Testis (tissue), 3 donors: Measurements from ENCODE around the gene FAM53A. TPM values are rescaled to one million over a fixed set of nuclear protein-coding genes. Genes with fewer than 3 reads are reported as not detected.

Experiments
- DNase-seq: peaks from one replicate; pipeline ENCODE4 v3.0.0-alpha.2; 2019
- H3K27ac ChIP-seq, 2 donors: fragments of 200-600 bp; sonication (generic); one replicate each; pipeline ENCODE4 v1.5.1; 2019
- H3K27me3 ChIP-seq: fragments of 200-600 bp; sonication (generic); one replicate; pipeline ENCODE4 v1.5.1; 2019
- H3K36me3 ChIP-seq: fragments of 200-600 bp; sonication (generic); one replicate; pipeline ENCODE4 v1.5.1; 2017; ENCODE audit warnings: low read depth; ENCODE audit errors: missing control alignments
- H3K4me1 ChIP-seq: fragments of 200-600 bp; sonication (generic); one replicate; pipeline ENCODE4 v1.5.1; 2019
- H3K4me3 ChIP-seq, 2 donors: fragments of 200-600 bp; sonication (generic); one replicate each; pipeline ENCODE4 v1.5.1; 2017 to 2019
- H3K9me3 ChIP-seq: fragments of 200-600 bp; sonication (generic); one replicate; pipeline ENCODE4 v1.5.1; 2017
- POLR2A ChIP-seq: fragments of 450-650 bp; IDR thresholded peaks from one replicate; pipeline ENCODE4 v1.6.1; 2017; ENCODE audit warnings: antibody characterized with exemption, mild to moderate bottlenecking, moderate library complexity
- WGBS, 2 donors: methylation state at CpG; one replicate each; pipeline ENCODE4 v1.1.5; 2018; 5-methylcytosine and 5-hydroxymethylcytosine counted together
- intact Hi-C: fragments of 100-400 bp; cut with DNase I; formaldehyde crosslinking; loops from one replicate; pipeline ENCODE4 v1.15.1; 2023; ENCODE audit warnings: low total_unique reads
- polyA plus RNA-seq: library from polyadenylated mRNA; stranded (reverse); fragments of 350-450 nt; fragmentation: Illumina TruSeq; extraction: RNeasy Lipid Tissue Mini Kit (QIAGEN cat#74804); gene quantifications from one replicate; pipeline ENCODE4 v1.2.3, GENCODE V29; 2014; ENCODE audit warnings: low read depth, low replicate concordance; ENCODE audit not compliant: insufficient read depth
- total RNA-seq, 2 donors: library from RNA; depleted of rRNA; stranded (reverse); fragments of >200 nt; gene quantifications; one replicate each; pipeline ENCODE4 v1.2.3, GENCODE V29; 2016
- TF ChIP-seq, protein P1 (sequence below), 3 experiments: fragments of 450-650 bp in 2 of 3; fragments of 200-600 bp in 1 of 3; sonication (generic) in 1 of 3; IDR thresholded peaks; one replicate each; pipeline ENCODE4 v1.5.1; 2016 to 2019; ENCODE audit warnings: antibody characterized with exemption in 3 of 3, mild to moderate bottlenecking in 2 of 3, moderate library complexity in 1 of 3

Gene FAM53A
- total and polyA plus RNA-seq, 3 donors from 2014 or later: 24.2 to 60.8 (median 41.3) TPM

DNA sequence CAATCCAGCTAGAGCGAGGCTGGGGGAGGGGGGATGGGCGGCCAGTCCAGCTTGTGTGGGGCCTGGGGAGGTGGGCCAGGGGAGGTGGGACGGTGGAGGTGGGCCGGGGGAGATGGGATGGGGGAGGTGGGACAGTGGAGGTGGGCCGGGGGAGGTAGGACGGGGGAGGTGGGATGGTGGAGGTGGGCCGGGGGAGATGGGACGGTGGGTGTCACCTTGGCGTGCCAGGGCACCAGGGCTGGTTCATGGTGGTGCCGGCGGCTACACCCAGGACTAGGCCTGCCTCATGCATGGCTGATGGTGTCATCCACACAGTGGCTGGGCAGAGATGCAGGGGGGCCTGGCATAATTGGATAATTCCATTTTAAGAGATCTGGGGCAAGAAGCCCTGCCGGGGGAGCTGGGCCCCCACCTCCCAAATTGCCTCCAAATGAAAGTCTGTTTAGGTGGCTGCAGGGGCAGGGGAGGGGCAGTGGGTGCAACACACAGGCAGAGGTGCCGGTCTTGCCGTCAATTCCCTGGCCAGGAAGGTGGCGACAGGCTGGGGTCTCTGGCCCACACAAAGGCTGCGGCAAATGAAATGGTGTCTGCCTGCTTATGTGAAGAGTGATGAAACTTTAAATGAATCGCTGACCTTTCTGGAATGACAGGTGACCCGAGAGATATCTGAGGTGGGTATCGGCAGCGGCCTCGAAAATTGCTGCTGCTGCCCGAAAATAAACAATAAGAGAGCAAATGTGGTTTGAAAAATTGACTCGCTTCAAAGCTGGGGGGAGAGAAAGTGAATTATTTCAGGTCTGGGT, 82.1 kb downstream of the FAM53A start:
- no peaks in the 10 kb centered on the region for H3K27me3 ChIP-seq
- intact Hi-C loops: no loop called here
- WGBS, 2 donors: 92% methylated on average over 18 to 22 of the region's 23 CpGs
- no peak for TF ChIP-seq POLR2A
- no peak for DNase-seq
- no peaks in the 10 kb centered on the region for H3K4me1 ChIP-seq
- H3K36me3 ChIP-seq: no peaks in the 10 kb centered on the region
- no peaks in the 10 kb centered on the region for H3K9me3 ChIP-seq
- H3K27ac ChIP-seq: no peak overlapping the region
- H3K4me3 ChIP-seq: no peak overlapping the region

DNA sequence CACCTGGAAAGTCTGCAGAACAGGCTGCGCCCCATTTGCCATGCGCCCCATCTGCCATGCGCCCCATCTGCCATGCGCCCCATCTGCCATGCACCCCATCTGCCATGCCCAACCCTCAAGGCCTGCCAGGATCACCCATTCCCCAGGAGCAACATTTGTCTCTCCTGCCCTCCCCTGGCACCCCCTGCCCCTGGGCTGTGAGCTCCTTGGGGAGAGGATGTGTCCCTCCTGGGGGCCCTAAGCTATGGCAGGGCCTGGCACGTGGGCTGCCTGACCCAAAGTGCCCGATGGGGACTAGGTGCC, 82.6 kb downstream of the FAM53A start:
- 99 to 100% methylated on average over 1 to 6 of the region's 6 CpGs for WGBS, 2 donors

DNA sequence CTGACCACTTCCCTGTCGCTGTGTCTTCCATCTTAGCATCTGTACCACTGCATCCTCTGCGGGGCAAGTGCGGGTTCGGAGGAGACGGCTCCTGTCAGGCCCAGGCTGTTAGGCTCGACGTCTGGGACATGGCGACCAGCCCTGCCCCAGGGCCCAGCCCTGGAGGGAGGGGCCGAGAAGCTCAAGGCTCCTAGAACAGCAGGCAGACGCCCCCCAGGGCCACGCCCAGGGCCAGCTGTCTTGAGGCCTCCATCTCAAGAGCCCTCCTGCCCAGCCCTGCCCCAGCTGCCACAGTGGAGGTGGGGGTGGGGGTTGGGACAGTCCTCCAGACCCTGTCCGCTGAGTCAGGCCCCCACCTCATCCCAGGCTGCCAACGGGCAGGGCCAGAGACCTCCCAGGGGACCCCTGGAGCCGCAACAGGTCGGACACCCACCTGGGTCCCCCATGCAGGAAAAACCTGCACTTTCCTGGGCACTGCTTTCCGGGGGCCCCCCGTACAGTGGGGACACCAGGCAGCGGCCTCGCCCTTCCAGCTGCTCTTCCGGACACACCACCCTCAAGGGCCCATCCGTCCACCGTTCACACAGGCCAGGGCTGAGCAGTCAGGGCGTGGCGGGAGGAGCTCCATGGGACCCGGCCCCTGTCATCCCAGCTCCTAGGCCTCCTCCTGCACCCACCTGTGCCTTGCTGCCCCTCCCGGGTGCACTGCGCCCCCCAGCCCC, 83.1 kb downstream of the FAM53A start:
- H3K4me3 ChIP-seq: no peak overlapping the region
- no peak overlapping the region for H3K27ac ChIP-seq
- H3K27me3 ChIP-seq: no peaks in the 10 kb centered on the region
- H3K36me3 ChIP-seq: no peaks in the 10 kb centered on the region
- TF ChIP-seq POLR2A: no peak
- TF ChIP-seq, protein P1, sequence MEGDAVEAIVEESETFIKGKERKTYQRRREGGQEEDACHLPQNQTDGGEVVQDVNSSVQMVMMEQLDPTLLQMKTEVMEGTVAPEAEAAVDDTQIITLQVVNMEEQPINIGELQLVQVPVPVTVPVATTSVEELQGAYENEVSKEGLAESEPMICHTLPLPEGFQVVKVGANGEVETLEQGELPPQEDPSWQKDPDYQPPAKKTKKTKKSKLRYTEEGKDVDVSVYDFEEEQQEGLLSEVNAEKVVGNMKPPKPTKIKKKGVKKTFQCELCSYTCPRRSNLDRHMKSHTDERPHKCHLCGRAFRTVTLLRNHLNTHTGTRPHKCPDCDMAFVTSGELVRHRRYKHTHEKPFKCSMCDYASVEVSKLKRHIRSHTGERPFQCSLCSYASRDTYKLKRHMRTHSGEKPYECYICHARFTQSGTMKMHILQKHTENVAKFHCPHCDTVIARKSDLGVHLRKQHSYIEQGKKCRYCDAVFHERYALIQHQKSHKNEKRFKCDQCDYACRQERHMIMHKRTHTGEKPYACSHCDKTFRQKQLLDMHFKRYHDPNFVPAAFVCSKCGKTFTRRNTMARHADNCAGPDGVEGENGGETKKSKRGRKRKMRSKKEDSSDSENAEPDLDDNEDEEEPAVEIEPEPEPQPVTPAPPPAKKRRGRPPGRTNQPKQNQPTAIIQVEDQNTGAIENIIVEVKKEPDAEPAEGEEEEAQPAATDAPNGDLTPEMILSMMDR (IDR thresholded peaks at IDR 0.05): no peak
- H3K9me3 ChIP-seq: no peaks in the 10 kb centered on the region
- intact Hi-C loops: no loop called here
- no peak for DNase-seq
- 89 to 100% methylated on average over 2 to 27 of the region's 27 CpGs for WGBS, 2 donors
- no peaks in the 10 kb centered on the region for H3K4me1 ChIP-seq

More for the DNA sequence above, 82.6 kb downstream of the FAM53A start:
- Histone ChIP-seq H3K4me1 (no peaks in the 10 kb centered on the region), H3K36me3 (no peaks in the 10 kb centered on the region), H3K9me3 (no peaks in the 10 kb centered on the region), H3K4me3 (no peak overlapping the region), H3K27ac (no peak overlapping the region), H3K27me3 (no peaks in the 10 kb centered on the region)
- intact Hi-C loops: no loop called here
- TF ChIP-seq, protein P1 (IDR thresholded peaks at IDR 0.05): no peak
- TF ChIP-seq POLR2A: no peak
- no peak for DNase-seq

DNA sequence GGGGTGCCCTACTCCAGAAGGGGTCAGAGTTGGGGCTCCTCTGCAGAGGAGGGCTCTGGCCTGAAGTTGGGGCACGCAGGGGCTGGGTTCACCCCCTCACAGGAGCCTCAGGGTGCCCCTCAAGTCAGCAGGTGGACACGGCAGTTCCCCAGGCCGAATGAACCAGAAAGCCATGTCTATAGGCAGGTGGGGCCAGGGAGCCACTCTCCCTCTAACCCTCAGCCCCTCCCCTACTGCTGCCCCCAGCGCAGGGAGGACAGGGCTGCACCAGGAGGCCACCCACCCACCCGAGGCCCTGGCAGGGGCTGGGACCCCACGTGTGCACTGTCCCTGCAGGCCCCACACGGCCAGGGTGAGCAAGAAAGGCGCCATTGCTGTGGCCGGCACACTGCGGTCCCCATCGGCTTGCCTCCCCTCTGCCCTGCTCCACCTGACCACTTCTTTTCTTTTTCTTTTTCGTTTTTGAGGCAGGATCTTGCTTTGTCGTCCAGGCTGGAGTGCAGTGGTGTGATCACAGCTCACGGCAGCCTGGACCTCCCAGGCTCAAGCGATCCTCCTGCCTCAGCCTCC, 83.8 kb downstream of the FAM53A start:
- Histone ChIP-seq H3K4me1 (no peaks in the 10 kb centered on the region), H3K9me3 (no peaks in the 10 kb centered on the region), H3K27me3 (no peaks in the 10 kb centered on the region), H3K27ac (no peak overlapping the region), H3K4me3 (no peak overlapping the region), H3K36me3 (no peaks in the 10 kb centered on the region)
- TF ChIP-seq, protein P1 (IDR thresholded peaks at IDR 0.05): no peak
- no peak for TF ChIP-seq POLR2A
- intact Hi-C loops: no loop called here
- 83 to 91% methylated on average over 15 of the region's 15 CpGs for WGBS, 2 donors
- no peak for DNase-seq

DNA sequence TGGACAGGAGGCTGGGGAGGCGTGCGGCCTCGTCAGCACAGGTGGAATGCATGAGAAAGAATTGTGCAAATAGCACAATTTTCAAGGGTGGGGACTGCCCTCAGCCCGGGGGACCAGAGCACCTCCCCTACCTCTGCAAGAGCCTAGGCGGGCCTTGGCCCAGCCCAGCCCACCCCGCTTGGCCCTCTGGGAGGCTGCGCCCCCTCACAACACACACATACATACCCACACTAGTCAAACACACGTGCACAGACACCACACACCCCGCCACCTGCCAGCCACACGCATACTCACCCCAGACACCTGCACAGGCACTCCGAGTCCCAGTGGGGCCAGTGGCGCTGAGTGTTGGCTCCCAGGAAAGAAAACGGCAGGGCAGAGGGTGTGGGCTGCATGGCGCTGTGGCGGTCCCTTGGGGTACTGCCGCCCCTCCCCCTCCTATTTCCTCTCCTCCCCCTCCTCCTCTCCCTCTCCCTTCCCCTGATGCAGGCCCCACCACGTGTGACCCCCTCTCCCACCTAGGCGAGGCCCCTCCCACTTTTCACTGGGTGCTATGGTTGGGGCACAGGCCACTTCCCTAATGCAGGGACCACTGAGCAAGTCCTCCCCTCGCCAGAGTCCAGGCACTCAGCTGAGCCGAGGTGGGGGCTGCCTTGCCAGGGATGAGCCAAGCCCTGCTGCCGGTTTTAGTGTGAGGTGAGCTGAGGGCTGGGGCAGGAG, 84.5 kb downstream of the FAM53A start:
- H3K27me3 ChIP-seq: no peaks in the 10 kb centered on the region
- H3K9me3 ChIP-seq: no peaks in the 10 kb centered on the region
- DNase-seq: no peak
- TF ChIP-seq, protein P1 (IDR thresholded peaks at IDR 0.05): no peak
- no peak for TF ChIP-seq POLR2A
- intact Hi-C loops: no loop called here
- WGBS, 2 donors: 77 to 85% methylated on average over 18 to 21 of the region's 21 CpGs
- H3K4me1 ChIP-seq: no peaks in the 10 kb centered on the region
- no peak overlapping the region for H3K4me3 ChIP-seq
- no peak overlapping the region for H3K27ac ChIP-seq
- H3K36me3 ChIP-seq: no peaks in the 10 kb centered on the region
